DOHH2 (cell line): ENCODE results near the gene HOXD9.

ENCODE experiments used
- H3F3A ChIP-seq: fragments of 200-600 bp; sonication (generic), shearing (Covaris generic); 2 replicates; pipeline ENCODE4 v1.6.0; 2016; ENCODE audit warnings: antibody characterized with exemption, mild to moderate bottlenecking; ENCODE audit not compliant: control insufficient read depth, insufficient read depth
- H3K27ac ChIP-seq: fragments of 200-600 bp; sonication (generic); 2 replicates; pipeline ENCODE4 v1.5.1; 2014; ENCODE audit warnings: low read depth, mild to moderate bottlenecking, low read length, moderate library complexity
- H3K27me3 ChIP-seq: fragments of 200-600 bp; sonication (generic); 2 replicates; pipeline ENCODE4 v1.6.1; 2014; ENCODE audit warnings: mild to moderate bottlenecking, low read length, mixed read lengths; ENCODE audit not compliant: control insufficient read depth
- H3K36me3 ChIP-seq: fragments of 200-600 bp; sonication (generic); 2 replicates; pipeline ENCODE4 v1.6.1; 2014; ENCODE audit warnings: mild to moderate bottlenecking, low read length, moderate library complexity, mixed read lengths; ENCODE audit not compliant: control insufficient read depth
- H3K4me1 ChIP-seq: fragments of 200-600 bp; sonication (generic); 2 replicates; pipeline ENCODE4 v1.6.1; 2014; ENCODE audit warnings: mild to moderate bottlenecking, low read length, mixed read lengths; ENCODE audit not compliant: control insufficient read depth
- H3K4me2 ChIP-seq: fragments of 200-600 bp; sonication (generic); 2 replicates; pipeline ENCODE4 v1.6.0; 2014; ENCODE audit warnings: mild to moderate bottlenecking, low read length, moderate library complexity
- H3K4me3 ChIP-seq: fragments of 200-600 bp; sonication (generic); 2 replicates; pipeline ENCODE4 v1.5.1; 2014; ENCODE audit warnings: mild to moderate bottlenecking, low read length, mixed read lengths
- H3K79me2 ChIP-seq: fragments of 200-600 bp; sonication (generic); 2 replicates; pipeline ENCODE4 v1.6.1; 2014; ENCODE audit warnings: mild to moderate bottlenecking, low read length, mixed read lengths; ENCODE audit not compliant: control insufficient read depth
- H3K9me2 ChIP-seq: fragments of 200-600 bp; sonication (generic); replicated peaks from 2 replicates; pipeline ENCODE4 v1.6.1; 2014; ENCODE audit warnings: mild to moderate bottlenecking, low read length, mixed read lengths; ENCODE audit not compliant: control insufficient read depth
- H3K9me3 ChIP-seq: fragments of 200-600 bp; sonication (generic); 2 replicates; pipeline ENCODE4 v1.6.1; 2014; ENCODE audit warnings: antibody characterized with exemption, low read length, mixed read lengths; ENCODE audit not compliant: control insufficient read depth, insufficient read depth
- H4K20me1 ChIP-seq: fragments of 200-600 bp; sonication (generic); 2 replicates; pipeline ENCODE4 v1.6.0; 2014; ENCODE audit warnings: low read depth, mild to moderate bottlenecking, antibody characterized with exemption, low read length, moderate library complexity; ENCODE audit not compliant: control insufficient read depth, insufficient read depth
- CTCF ChIP-seq: fragments of 200-600 bp; sonication (generic); IDR thresholded peaks from one replicate; pipeline ENCODE4 v1.5.1; 2014; ENCODE audit warnings: antibody characterized with exemption, mild to moderate bottlenecking, low read depth, low read length; ENCODE audit not compliant: poor library complexity, severe bottlenecking
- EZH2phosphoT487 ChIP-seq: fragments of 200-600 bp; sonication (generic); IDR thresholded peaks from 2 replicates; pipeline ENCODE4 v1.6.1; 2017; ENCODE audit warnings: borderline replicate concordance, mild to moderate bottlenecking, antibody characterized with exemption, low read length, moderate library complexity, mixed read lengths

The HOXD9 gene

GRCh38 chr2:176170602-176171305 lies 48.2 kb downstream of the HOXD9 start:
- Histone ChIP-seq H3K4me1 (no peaks in the 10 kb centered on the region), H3F3A (no peaks in the 10 kb centered on the region), H3K4me2 (no peak overlapping the region), H3K27me3 (peaks cover 27% of the 10 kb centered on the region), H3K9me3 (no peaks in the 10 kb centered on the region), H4K20me1 (no peaks in the 10 kb centered on the region), H3K4me3 (no peak overlapping the region), H3K79me2 (no peaks in the 10 kb centered on the region), H3K27ac (no peak overlapping the region), H3K36me3 (no peaks in the 10 kb centered on the region), H3K9me2 (no peaks in the 10 kb centered on the region)
- TF ChIP-seq CTCF (no peak), EZH2phosphoT487 (no peak)

GRCh38 chr2:176171351-176172006 lies 49.0 kb downstream of the HOXD9 start:
- TF ChIP-seq CTCF (no peak), EZH2phosphoT487 (no peak)
- Histone ChIP-seq H3F3A (no peaks in the 10 kb centered on the region), H3K27me3 (peaks cover 34% of the 10 kb centered on the region), H4K20me1 (no peaks in the 10 kb centered on the region), H3K79me2 (no peaks in the 10 kb centered on the region), H3K27ac (no peak overlapping the region), H3K4me2 (no peak overlapping the region), H3K9me2 (no peaks in the 10 kb centered on the region), H3K4me1 (no peaks in the 10 kb centered on the region), H3K9me3 (no peaks in the 10 kb centered on the region), H3K36me3 (no peaks in the 10 kb centered on the region), H3K4me3 (no peak overlapping the region)

- TF ChIP-seq CTCF (no peak), EZH2phosphoT487 (no peak)
- peaks cover 40% of the 10 kb centered on the region for H3K27me3 ChIP-seq
- no peak overlapping the region for H3K27ac ChIP-seq
- H3F3A ChIP-seq: no peaks in the 10 kb centered on the region
- H3K79me2 ChIP-seq: no peaks in the 10 kb centered on the region
- H3K36me3 ChIP-seq: no peaks in the 10 kb centered on the region
- no peaks in the 10 kb centered on the region for H3K9me2 ChIP-seq
- no peaks in the 10 kb centered on the region for H3K4me1 ChIP-seq
- H3K4me2 ChIP-seq: no peak overlapping the region
- no peak overlapping the region for H3K4me3 ChIP-seq
- H4K20me1 ChIP-seq: no peaks in the 10 kb centered on the region
- H3K9me3 ChIP-seq: no peaks in the 10 kb centered on the region
These were observed 49.7 kb downstream of the HOXD9 start for GRCh38 chr2:176172007-176172894.
